COLO668 (cell line): ENCODE results near the gene TP53TG3F.
"Not testable (repeated sequence)": the region's sequence is repeated elsewhere in the genome, so short reads cannot be mapped to it uniquely, and the experiment has no call there.

Source experiments
- DNase-seq: peaks from one replicate; lab custom pipeline; 2025; ENCODE audit not compliant: unreplicated experiment; lab: John Stamatoyannopoulos, UW

Gene TP53TG3F, protein sequence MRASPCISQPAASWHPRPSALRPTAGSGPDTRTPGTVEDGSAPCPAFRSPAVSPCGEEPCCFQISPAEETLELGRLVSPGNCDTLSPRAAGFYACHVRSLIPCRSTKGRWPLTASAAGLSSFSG

DNA sequence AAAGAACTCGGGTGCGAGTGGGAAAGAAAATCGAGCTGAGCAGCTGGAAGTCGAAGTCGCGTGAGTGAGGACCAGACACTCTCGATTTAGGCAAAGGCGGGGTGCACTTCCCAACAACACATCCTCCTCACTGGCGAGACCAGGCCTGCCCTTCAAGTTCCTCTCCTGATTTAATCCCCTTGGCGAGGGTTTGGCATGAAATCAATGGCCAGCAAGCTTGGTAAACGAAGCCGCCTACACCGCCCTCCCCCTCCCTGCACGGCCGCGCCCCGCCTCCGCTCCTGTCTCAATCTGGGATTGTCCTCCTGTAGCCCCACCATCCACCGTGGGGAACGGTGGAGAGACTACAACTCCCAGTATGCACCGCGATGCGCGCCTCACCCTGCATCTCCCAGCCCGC, at the start of gene TP53TG3F:
Gene TP53TG3F (plus strand): TSS at position 301 of the 400 bp plus-strand sequence. CDS start 68 bp downstream, at position 369.
- not testable (repeated sequence) for DNase-seq

DNA sequence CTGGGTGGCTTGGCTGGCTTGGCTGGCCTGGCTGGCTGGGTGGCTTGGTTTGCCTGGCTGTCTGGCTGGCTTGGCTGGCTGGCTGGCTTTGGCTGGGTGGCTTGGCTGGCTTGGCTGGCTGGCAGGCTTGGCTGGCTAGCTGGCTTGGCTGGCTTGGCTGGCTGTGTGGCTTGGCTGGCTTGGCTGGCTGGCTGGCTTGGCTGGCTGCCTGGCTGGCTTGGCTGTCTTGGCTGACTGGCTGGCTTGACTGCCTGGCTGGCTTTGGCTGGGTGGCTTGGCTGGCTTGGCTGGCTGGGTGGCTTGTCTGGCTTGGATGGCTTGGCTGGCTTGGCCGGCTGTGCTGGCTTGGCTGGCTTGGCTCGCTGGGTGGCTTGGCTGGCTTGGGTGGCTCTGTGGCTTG, 32.2 kb downstream of the TP53TG3F start:
- DNase-seq = not testable (repeated sequence)

DNA sequence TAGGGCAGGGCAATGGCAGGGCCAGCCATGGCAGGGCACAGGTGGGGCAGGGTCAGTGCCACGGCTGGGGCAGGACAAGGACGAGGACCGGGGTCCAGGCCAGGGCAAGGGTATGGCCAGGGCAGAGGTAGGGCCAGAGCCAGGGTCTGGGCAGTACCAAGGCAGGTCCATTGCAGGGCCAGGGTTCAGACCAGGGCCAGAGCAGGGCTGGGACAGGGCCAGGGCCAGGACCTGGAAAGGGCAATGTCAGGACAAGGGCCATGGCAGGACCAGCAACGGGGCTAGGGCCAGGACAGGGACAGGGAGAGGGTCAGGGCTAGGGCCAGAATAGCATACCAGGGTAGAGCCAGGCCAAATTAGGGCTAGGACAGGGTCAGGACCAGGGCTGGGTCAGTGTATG, 47.8 kb downstream of the TP53TG3F start:
- not testable (repeated sequence) for DNase-seq

DNA sequence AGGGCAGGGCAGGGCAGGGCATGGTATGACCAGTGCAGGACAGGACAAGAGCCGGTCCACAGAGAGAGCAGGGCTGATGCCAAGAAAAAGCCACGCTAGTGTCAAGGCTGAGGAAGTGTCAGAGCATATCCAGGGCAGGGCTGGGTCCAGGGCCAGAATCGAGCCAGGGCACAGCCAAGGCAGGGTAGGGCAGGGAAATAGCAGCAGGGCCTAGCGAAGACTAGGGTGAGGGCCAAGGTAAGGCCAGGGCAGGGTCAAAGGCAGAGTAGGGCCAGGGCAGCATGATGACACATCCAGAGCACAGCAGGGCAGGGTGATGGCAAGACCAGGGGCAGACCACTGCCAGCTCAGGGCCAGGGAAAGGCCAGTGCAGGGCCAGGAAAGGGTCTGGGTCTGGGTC, 49.7 kb downstream of the TP53TG3F start:
- not testable (repeated sequence) for DNase-seq

DNA sequence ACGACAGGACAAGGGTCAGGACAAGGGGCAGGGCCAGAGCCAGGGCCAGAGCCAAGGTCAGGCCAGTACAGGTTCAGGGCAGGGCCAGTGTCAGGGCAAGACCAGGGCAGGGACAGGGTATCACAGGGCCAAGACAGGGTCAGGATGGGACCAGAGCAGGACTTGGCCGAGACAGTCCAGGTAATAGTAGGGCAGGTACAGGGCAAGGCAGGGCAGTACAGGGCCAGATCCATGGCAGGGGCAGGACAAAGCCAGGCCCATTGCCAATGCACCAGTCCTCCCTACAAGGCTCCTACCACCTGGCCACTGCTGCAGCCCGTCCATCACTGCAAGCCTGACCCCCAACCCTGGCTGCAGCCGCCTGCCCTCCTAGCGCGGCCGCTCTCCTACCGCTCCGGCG, 50.5 kb downstream of the TP53TG3F start:
- DNase-seq = not testable (repeated sequence)
